ENCODE data around the gene CTXND1. TPM values are rescaled to one million over a fixed set of nuclear protein-coding genes. Genes with fewer than 3 reads are reported as not detected.

CTXND1 gene
- total and polyA plus RNA-seq, 2 of the 4 experiments (the other 2 are of a cell fraction) = not detected

GRCh38 chr15:80174017-80174746, 77.8 kb downstream of the CTXND1 start:
- Histone ChIP-seq H2BK20ac (ENCODE audit: low read depth, low read length) (peak overlapping the region; percentile 55), H4K91ac (ENCODE audit: insufficient read depth, low read depth, low read length) (peak overlapping the region; percentile 47), H3K18ac (ENCODE audit: low read depth, low read length) (peak overlapping the region; percentile 19; the same call in 1 of the 2 replicates), H2AK9ac (replicated peaks; ENCODE audit: low read depth, low read length, poor library complexity) (peak overlapping the region; percentile 73), H4K5ac (ENCODE audit: low read depth, low read length) (peak overlapping the region; percentile 31), H3K36me3 (ENCODE audit: control insufficient read depth, insufficient read depth, low read length) (peaks cover 13% of the 10 kb centered on the region), H3K79me1 (ENCODE audit: low read depth in 1 of 2, low read length in 2 of 2) (peaks cover 0 to 18% of the 10 kb centered on the region in 2 experiments; a peak in 2 of 4 replicates), H3K4me1 (ENCODE audit: control insufficient read depth, insufficient read depth, low read length) (peaks cover 12% of the 10 kb centered on the region), H2BK120ac (ENCODE audit: low read depth, low read length) (peak overlapping the region; percentile 88), H4K20me1 (ENCODE audit: insufficient read depth, low read length) (0 out of 2 replicates have a peak, but pooled peaks cover 8% of the 10 kb centered on the region), H2AFZ (replicated peaks; ENCODE audit: low read length, poor library complexity) (peak overlapping the region; percentile 67), H3K4me2 (ENCODE audit: low read depth, low read length) (no peak overlapping the region), H3K9me1 (ENCODE audit: insufficient read depth, low read length) (peaks cover 14% of the 10 kb centered on the region; the same call in 1 of the 2 replicates), H3K4me3 (ENCODE audit: insufficient read depth, low read depth, low read length) (no peak overlapping the region), H2BK5ac (ENCODE audit: low read depth, low read length, poor library complexity, severe bottlenecking) (peak overlapping the region; percentile 57), H2AK5ac (ENCODE audit: low read depth, low read length) (peak overlapping the region; percentile 98), H3K9me3 (ENCODE audit: control insufficient read depth, insufficient read depth, low read length) (no peaks in the 10 kb centered on the region; the same call in 1 of the 2 replicates), H3K27me3 (ENCODE audit: control insufficient read depth, insufficient read depth, low read length) (no peaks in the 10 kb centered on the region), H3K27ac (ENCODE audit: insufficient read depth, low read length) (peak overlapping the region; percentile 73), H3K4ac (ENCODE audit: low read depth, low read length) (peak overlapping the region; percentile 88), H3K9ac (ENCODE audit: low read depth, low read length) (no peak overlapping the region), H3K14ac (replicated peaks; ENCODE audit: low read depth, low read length) (peak overlapping the region; percentile 63), H4K8ac (ENCODE audit: low read depth in 2 of 2, low read length in 2 of 2) (peak overlapping the region in 1 of 2 experiments; percentile 44; a peak in 1 of 4 replicates), H2BK15ac (ENCODE audit: low read depth, low read length) (0 out of 3 replicates have a peak overlapping the region, but pooled peaks have one; percentile 35), H3K56ac (ENCODE audit: extremely low read depth, insufficient read depth, low read length) (no peak overlapping the region), H3K23ac (ENCODE audit: low read depth, low read length) (peak overlapping the region; percentile 45; the same call in 1 of the 2 replicates)
- in situ Hi-C loops (cut with MboI; ENCODE audit: low sequenced_read_pairs) (loop anchor here (10.0 kb wide), 1 partner anchor 269 kb away; no protein-coding TSS in a partner anchor), intact Hi-C loops (cut with micrococcal nuclease) (loop anchor here (5.0 to 10.0 kb wide), 3 partner anchors 102 to 277 kb away; partner anchors contain the start of gene MTHFS), dilution Hi-C loops (cut with HindIII; ENCODE audit: low sequenced_read_pairs, unreplicated experiment) (no loop called here)
- BruUV-seq (replicated peaks) = no TSS peak
- 12% methylated on average over 4 of the region's 11 CpGs; no CpG with 5 or more reads in 1 of the 2 experiments for WGBS, 2 experiments (ENCODE audit: extremely low coverage in 2 of 2, insufficient read length in 1 of 2)
- ChIA-PET POLR2A (ENCODE audit: unreplicated experiment) (no interaction called here), CTCF (interaction anchor here (1.0 to 1.4 kb wide), 3 partner anchors 12 to 270 kb away, joined by 3 to 11 read pairs (median 3); no protein-coding TSS in a partner anchor)
- peak; percentile 74 for ATAC-seq (ENCODE audit: low read depth)
- peak; percentile 83 for DNase-seq
- TF ChIP-seq FOS (IDR thresholded peaks at IDR 0.05; ENCODE audit: low read depth, low read length) = peak; percentile 66
- TF ChIP-seq MAZ (IDR thresholded peaks at IDR 0.05; ENCODE audit: borderline replicate concordance, low read depth, low read length) = no peak
- no peak for TF ChIP-seq CHD1 (IDR thresholded peaks at IDR 0.05; ENCODE audit: low read depth, low read length)
- TF ChIP-seq SMC3 (IDR thresholded peaks at IDR 0.05; ENCODE audit: low read depth, low read length) = no peak
- TF ChIP-seq NFE2L2 (IDR thresholded peaks at IDR 0.05; ENCODE audit: low read depth, low read length) = no peak
- peak; percentile 63; the same call in 1 of the 2 replicates for TF ChIP-seq MXI1 (IDR thresholded peaks at IDR 0.05; ENCODE audit: borderline replicate concordance, low read depth, low read length)
- no peak for TF ChIP-seq CTCF (conservative IDR thresholded peaks at IDR 0.05; ENCODE audit: low read depth, low read length)
- no peak for TF ChIP-seq POLR2A (IDR thresholded peaks at IDR 0.05; ENCODE audit: low read depth, low read length)
- TF ChIP-seq RCOR1 (IDR thresholded peaks at IDR 0.05; ENCODE audit: insufficient replicate concordance, low read length) = peak; percentile 37
- TF ChIP-seq BHLHE40 (IDR thresholded peaks at IDR 0.05; ENCODE audit: low read depth, low read length) = peak; percentile 63; the same call in 1 of the 2 replicates
- no peak for TF ChIP-seq MAFK (IDR thresholded peaks at IDR 0.05; ENCODE audit: low read depth, low read length)
- no peak for TF ChIP-seq CEBPB (IDR thresholded peaks at IDR 0.05; ENCODE audit: low read depth, low read length)
- TF ChIP-seq RAD21 (IDR thresholded peaks at IDR 0.05; ENCODE audit: low read length) = no peak
- TF ChIP-seq USF2 (IDR thresholded peaks at IDR 0.05; ENCODE audit: low read depth, low read length) = no peak

All from IMR-90 (cell line).